ENCODE results near the gene RNFT2.

RNFT2 gene

GRCh38 chr12:116852303-116852702 lies 114.2 kb downstream of the RNFT2 start:
- Histone ChIP-seq H3K9me3 (no peaks in the 10 kb centered on the region), H3K27me3 (peaks cover 13% of the 10 kb centered on the region), H3K27ac (no peak overlapping the region), H3K4me3 (ENCODE audit: low read depth in 1 of 2, low read length in 1 of 2) (no peak overlapping the region), H3K4me1 (ENCODE audit: control insufficient read depth in 1 of 2, insufficient read depth in 1 of 2, low read depth in 1 of 2, low read length in 1 of 2) (no peaks in the 10 kb centered on the region), H3K36me3 (no peaks in the 10 kb centered on the region)
- TF ChIP-seq, protein P1, sequence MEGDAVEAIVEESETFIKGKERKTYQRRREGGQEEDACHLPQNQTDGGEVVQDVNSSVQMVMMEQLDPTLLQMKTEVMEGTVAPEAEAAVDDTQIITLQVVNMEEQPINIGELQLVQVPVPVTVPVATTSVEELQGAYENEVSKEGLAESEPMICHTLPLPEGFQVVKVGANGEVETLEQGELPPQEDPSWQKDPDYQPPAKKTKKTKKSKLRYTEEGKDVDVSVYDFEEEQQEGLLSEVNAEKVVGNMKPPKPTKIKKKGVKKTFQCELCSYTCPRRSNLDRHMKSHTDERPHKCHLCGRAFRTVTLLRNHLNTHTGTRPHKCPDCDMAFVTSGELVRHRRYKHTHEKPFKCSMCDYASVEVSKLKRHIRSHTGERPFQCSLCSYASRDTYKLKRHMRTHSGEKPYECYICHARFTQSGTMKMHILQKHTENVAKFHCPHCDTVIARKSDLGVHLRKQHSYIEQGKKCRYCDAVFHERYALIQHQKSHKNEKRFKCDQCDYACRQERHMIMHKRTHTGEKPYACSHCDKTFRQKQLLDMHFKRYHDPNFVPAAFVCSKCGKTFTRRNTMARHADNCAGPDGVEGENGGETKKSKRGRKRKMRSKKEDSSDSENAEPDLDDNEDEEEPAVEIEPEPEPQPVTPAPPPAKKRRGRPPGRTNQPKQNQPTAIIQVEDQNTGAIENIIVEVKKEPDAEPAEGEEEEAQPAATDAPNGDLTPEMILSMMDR (IDR thresholded peaks at IDR 0.05), result no peak

GRCh38 chr12:116853507-116853906 lies 115.4 kb downstream of the RNFT2 start:
- Histone ChIP-seq H3K4me3 (ENCODE audit: low read depth in 1 of 2, low read length in 1 of 2) (no peak overlapping the region), H3K4me1 (ENCODE audit: control insufficient read depth in 1 of 2, insufficient read depth in 1 of 2, low read depth in 1 of 2, low read length in 1 of 2) (no peaks in the 10 kb centered on the region), H3K27ac (no peak overlapping the region), H3K27me3 (peaks cover 20% of the 10 kb centered on the region), H3K9me3 (no peaks in the 10 kb centered on the region), H3K36me3 (no peaks in the 10 kb centered on the region)
- TF ChIP-seq, protein P1 (IDR thresholded peaks at IDR 0.05), result no peak

DNA sequence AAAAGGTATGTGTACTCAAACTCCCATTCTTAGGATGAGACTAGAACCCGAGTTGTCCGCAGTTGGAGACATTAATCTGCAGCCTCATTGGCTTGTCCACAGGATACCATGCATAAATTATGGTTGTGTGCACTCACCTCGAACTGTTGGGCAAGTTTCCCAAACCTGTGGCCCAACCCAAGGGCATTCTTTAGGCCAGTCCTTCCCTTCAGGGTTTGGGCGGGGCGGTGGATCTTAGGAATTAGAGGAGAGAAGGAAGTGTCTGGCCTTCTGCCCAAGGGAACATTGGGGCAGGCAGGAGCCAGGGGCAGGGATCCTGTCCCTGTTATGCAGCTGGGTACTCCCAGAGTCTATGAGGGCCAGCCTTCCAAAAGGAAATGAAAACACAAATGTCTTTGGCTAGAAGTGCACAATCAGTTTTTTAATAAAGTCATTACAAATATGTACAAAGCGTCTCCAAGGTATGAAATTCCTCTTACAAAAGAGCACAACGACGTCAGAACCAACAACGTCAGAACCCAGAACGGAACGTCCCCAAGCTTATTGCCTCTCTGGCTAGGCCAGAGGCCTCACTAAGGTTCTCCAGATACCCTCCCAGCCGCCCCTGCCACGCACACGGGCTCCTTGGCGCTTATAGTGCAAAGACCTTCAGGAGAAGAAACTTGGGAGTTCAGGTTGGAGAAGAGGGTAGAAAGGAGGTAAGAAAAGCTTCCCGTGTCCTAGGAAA lies 117.8 kb downstream of the RNFT2 start:
- Histone ChIP-seq H3K9me3 (no peaks in the 10 kb centered on the region), H3K36me3 (no peaks in the 10 kb centered on the region), H3K27ac (no peak overlapping the region), H3K27me3 (peaks cover 44% of the 10 kb centered on the region), H3K4me1 (ENCODE audit: control insufficient read depth in 1 of 2, insufficient read depth in 1 of 2, low read depth in 1 of 2, low read length in 1 of 2) (no peaks in the 10 kb centered on the region), H3K4me3 (ENCODE audit: low read depth in 1 of 2, low read length in 1 of 2) (no peak overlapping the region)
- TF ChIP-seq, protein P1 (IDR thresholded peaks at IDR 0.05), result no peak

GRCh38 chr12:116856729-116857128 lies 118.6 kb downstream of the RNFT2 start:
- Histone ChIP-seq H3K9me3 (no peaks in the 10 kb centered on the region), H3K27ac (no peak overlapping the region), H3K27me3 (peaks cover 52% of the 10 kb centered on the region), H3K36me3 (no peaks in the 10 kb centered on the region), H3K4me3 (ENCODE audit: low read depth in 1 of 2, low read length in 1 of 2) (no peak overlapping the region), H3K4me1 (ENCODE audit: control insufficient read depth in 1 of 2, insufficient read depth in 1 of 2, low read depth in 1 of 2, low read length in 1 of 2) (no peaks in the 10 kb centered on the region)
- TF ChIP-seq, protein P1 (IDR thresholded peaks at IDR 0.05), result no peak

- H3K36me3 ChIP-seq, result no peaks in the 10 kb centered on the region
- H3K4me1 ChIP-seq (ENCODE audit: control insufficient read depth in 1 of 2, insufficient read depth in 1 of 2, low read depth in 1 of 2, low read length in 1 of 2), result no peaks in the 10 kb centered on the region
- no peak overlapping the region for H3K27ac ChIP-seq
- peaks cover 61% of the 10 kb centered on the region for H3K27me3 ChIP-seq
- no peak overlapping the region for H3K4me3 ChIP-seq (ENCODE audit: low read depth in 1 of 2, low read length in 1 of 2)
- H3K9me3 ChIP-seq, result no peaks in the 10 kb centered on the region
- TF ChIP-seq, protein P1 (IDR thresholded peaks at IDR 0.05), result no peak
Measured at GRCh38 chr12:116859079-116859478, 121.0 kb downstream of the RNFT2 start.
